HG03045 (cell line): ENCODE measurements around the gene FASN.
A peak's percentile ranks its signal among the peaks of the same experiment; 100 is the strongest.

Source experiments
- ATAC-seq: cut with Tn5 transposase; IDR thresholded peaks from one replicate; pipeline ENCODE4 v1.9.1; 2021; ENCODE audit warnings: mild to moderate bottlenecking, moderate library complexity; ENCODE audit not compliant: unreplicated experiment

Gene FASN

DNA sequence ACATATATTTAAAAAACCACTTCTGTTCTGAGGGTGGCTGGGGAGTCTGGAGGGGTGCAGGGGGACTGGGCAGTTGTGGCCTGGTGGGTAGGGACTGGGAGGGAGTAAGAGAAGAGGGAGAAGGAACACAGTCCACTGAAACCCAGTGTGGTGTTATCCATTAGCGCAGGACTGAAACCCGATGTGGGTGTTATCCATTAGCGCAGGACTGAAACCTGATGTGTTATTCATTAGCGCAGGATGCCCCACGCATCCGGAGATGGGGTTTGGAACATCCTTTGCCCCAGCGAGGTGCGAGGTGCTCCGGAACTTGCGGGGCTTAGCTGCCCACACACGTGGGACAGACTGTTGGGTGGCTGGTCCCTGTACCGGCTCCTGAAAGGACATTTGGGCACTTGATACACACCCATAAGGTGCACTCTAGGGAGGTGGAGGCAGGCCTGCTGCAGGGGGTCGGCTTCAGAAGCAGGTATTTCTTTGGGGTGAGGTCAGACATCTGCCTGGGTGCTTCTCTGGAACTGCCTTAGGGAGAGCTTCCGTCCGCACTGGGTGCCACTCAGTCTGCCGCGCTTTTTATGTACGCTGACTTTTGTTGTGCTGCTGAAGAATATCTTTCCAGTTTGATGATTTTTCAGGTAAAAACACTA, 20.3 kb upstream of the FASN start:
- ATAC-seq = no peak

DNA sequence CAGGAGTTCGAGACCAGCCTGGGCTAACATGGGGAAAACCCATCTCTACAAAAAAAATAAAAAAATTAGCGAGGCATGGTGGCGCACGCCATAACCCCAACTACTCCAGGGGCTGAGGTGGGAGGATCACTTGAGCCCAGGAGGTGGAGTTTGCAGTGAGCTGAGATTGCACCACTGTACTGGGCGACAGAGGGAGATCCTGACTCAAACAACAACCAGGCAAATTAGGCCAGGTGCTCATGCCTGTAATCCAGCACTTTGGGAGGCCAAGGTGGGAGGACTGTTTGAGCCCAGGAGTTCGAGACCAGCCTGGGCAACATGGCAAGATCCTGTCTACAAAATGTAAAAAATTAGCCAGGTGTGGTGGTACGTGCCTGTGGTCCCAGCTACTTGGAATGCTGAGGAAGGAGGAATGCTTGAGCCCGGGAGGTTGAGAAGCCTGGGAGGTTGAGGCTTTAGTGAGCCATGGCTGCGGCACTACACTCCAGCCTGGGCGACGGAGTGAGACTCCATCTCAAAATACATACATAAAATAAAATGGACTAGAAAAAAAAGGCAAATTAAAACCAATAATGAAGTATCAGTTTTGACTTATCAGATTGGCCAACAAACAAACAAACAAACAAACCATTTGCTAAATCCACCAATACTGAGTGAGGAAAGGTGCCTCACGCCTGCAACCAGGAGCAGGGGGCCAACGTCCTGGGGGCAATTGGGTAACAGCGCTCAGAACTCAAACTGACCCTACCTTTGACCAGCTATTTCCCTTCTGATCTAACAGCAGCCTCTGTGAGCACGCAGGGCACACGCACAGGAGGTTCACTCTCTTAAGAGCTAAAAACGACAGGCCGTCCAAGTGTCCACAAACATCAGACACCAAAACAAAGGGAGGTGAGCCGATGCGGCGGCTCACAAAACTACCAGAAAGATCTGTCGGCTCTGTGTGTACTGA, 19.4 kb upstream of the FASN start:
- no peak for ATAC-seq

DNA sequence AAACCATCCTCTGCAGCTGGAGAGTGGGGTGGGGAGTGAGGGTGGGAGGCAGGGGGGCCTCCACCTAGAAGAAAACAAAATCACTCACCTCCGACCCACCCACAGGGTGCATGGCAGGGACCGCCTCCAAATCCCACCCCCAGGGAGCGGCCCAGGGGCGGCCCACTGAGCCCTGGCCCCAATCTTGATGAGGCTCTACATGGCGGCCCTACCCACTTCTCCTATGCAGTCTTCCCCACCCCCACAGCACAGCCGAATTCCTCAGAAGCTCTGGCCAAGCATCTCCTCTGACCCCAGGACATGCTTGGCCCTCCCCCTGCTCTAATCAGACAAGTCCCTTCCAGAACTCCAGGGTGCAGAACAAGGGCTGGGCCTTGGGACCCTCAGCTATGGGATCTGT, 18.2 kb upstream of the FASN start:
- ATAC-seq = no peak

DNA sequence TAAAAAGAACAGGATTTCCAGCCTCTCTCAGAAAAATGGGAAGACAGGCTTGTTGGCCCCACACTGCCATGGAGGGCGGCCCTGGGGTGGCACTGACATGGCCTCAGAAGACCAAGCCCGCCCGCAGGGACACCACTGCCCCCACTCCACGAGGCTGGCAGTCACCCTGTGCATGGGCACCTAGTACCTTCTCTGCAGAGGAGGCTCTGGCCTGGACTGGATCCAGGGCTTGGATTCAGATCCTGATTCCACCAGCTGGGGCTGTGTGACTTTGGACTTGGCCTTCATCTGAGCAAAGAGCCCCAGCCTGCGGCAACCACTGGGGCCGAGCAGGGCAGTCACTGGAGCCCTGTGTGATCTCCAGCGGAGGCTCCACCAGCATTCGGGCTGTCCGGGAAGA, 16.8 kb upstream of the FASN start:
- no peak for ATAC-seq

DNA sequence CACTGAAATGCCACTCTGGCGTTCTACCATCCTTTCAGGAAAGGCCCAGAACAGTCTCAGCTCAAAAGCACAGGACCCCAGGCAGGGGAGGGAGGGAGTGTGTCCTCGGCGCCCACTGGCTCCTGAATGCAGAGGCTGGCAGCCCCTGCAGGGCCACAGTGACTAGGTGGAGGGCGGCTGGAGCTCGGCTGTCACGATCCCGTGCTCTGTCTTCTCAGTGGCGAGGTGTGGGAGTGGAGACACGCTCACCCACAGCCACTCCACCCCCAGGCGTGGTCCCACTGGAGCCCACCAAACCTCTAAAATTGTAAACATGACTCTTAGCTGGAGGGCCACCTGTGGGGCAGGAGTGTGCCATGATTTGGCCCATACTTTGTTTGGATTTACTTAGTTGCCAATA, 16.4 kb upstream of the FASN start:
- ATAC-seq = no peak

DNA sequence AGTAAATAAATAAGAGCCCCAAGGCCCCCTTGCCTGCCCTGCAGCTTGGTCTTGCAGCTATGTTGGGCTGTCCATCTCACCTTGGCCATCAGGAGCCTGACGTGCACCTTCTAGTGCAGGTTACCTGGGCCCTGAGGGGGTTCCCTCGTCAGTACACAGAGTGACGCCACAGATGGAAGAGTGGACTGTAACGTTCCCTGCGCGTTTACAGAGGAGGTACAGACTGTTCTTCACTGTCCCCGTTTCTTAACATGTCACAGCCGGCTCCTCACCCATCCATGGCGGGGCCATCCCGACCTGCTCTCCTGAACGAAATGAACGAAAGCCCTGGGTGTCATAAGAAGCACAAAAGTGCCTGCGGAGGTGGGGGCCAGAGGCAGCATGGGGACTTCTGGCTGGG, 15.9 kb upstream of the FASN start:
- ATAC-seq = no peak

DNA sequence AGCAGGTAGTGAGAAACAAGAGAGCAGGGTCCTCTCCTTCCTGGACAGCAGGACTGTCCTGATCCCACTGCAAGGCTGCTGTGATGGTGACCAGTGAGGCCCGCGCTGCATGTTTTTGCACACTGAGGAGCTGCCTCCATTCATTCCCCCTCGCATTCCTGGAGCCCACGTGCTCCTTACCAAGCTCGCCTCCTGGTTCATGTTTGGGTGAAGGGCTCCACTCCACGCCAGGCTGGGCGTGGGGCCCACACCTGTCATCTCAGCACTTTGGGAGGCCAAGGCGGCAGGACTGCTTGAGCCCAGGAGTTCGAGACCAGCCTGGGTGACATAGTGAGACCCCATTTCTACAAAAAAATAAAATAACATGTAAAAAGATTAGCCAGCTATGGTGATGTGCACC, 15.4 kb upstream of the FASN start:
- ATAC-seq = no peak

DNA sequence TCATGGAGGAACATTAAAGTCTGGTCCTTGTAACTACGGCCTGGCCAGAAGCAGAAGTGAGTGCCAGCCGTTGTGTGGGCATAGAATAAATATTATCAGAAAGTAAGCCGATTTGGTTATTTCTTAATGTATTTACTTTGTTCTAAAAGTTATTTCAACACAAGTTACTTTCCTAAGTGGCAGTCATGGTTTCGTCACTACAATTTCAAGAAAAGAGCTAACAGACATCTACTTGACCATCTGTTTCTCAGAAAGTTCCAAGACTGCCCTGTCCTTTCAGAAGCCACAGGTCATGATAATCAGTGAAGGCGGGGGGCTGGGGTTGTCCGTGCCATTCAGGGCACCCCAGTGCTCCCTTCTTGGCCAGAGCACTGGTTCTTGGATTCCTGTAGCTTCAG, 14.9 kb upstream of the FASN start:
- ATAC-seq = no peak

DNA sequence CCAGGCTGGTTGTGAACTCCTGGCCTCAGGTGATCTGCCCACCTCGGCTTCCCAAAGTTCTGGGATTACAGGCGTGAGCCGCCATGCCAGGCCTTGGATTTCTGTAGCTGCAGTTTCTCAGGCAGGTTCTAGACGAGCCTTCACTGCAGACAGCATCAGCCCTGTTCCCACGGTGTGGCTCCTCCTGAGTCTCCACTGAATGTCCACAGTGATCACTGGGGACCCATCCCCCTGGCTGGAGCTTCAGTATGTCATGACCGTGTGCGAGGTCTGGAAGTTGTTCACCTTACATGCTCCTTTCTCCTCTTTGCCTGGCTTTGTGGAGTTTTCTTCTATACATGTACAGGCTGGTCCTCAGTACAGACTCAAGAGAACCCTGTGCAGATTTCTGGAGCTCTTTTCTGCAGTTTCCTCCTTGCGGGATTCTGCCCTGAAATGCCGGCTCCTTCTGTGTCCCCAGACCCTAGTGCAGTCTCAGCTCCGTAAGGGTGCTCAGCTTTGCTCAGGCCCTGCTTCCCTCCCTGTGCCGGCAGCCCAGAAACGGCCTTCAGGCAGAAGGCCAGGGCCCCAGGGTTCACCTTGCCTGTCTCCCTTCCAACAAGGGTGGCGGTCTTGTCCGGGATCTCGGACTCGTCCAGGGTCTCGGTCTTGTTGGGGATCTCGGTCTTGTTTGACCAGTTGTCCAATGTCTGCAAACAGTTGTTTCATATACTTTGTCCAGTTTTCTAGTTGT, 14.3 kb upstream of the FASN start:
- no peak for ATAC-seq

DNA sequence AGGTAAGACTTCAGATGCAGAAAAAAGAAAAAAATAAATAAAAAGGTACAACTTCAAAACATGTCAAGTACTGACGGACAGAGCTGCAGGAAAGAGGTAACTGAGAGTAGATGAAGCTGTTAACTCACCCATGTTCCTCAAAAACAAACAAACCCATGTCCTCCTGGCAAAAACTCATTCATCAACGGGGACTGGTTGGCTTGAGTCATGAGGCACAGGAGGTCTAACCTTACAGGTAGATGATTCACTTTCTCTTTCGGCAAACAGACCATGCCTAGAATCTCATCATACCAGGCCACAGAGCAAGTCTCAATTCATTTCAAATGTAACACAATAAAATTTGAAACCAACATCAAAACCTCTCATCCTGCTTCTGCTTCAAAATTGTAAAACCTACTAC, 12.3 kb upstream of the FASN start:
- ATAC-seq = no peak

DNA sequence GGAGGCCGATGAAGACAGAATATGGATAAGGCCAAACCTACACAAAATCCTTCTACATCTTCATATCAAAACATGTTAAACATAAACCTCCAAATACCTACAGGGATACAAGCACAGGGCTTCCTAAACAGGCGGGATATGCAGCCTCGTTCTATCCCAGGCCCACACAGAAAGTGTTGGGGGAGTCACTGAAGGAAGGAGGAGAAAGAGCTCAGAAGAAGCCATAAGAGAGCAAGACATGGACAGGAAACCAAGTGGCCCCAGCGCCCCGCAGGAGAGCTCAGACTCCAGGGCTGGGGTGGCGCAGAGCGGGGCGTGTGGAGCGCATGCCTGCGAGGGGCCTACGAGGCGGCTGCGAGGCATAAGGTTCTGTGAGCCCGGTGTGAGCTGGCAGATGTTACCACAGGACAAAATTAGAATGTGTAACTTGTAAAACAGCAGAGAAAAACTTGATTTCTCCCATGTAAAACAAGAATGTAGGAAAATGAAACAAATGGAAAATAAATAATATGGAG, 11.0 kb upstream of the FASN start:
- no peak for ATAC-seq

DNA sequence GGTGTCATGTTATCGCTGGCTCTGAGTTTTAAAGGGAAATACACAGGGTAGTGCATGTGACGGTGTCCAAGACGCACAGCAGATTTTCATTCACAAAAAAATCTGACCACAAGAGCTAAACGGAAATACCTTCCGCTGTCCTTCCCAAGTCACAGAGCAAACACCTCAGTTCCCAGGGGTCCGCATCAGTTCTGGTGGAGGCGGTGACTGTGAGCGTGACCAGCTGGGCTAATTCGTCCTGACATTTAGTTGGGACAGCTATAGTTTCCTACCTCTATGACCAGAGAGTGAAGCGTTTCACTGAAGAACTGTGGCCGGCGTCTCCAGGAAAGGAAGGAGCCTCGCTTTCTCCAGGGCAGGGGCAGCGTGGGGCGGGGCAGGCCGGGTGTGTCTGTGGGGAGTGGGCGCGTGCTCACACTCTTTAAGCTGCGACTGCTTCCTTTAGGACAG, 10.5 kb upstream of the FASN start:
- no peak for ATAC-seq

DNA sequence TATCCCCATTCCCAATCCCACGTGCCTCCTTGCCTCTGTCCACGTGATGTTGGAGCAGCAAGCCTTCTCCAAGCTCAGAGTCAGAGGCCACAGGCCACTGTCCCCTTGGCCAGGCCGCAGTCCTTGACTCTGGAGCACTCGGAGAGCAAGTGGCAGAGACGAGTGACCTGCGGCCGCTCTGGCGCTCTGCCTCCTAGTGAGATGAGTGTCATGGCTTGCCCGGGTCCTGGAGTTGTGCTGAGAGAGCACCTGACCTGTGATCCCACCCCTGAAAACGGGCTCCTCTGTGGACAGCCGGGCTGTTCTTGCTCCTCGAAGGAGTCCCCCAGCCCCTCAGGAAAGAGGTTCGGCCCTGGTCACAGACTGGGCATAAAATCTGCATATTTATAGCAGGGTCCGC, 10.0 kb upstream of the FASN start:
- ATAC-seq = no peak

DNA sequence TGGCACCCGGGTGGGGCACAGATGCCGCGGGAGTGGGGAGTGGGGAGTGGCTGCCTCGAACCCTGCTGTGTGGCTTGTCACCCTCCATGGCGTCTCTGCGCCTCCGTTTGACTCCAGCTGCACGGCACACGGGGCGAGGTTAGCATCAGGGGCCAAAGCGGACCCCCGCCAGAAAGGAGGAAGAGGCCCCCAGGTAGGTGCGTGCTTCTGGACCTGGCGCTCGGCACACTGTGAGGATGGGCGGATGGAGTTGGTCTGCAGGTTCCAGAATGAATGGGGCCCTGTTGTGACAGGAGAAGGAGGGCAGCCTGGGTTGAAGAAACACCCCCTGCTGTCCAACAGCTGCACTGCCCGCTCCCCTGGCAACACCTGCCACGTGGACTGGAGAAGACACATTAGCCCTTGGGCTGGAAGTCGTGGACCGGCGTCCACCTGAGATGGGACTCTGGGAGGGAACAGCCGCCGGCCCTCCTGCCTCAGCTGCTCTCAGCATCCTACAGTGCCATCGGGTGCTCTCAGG, 9.4 kb upstream of the FASN start:
- ATAC-seq = no peak

DNA sequence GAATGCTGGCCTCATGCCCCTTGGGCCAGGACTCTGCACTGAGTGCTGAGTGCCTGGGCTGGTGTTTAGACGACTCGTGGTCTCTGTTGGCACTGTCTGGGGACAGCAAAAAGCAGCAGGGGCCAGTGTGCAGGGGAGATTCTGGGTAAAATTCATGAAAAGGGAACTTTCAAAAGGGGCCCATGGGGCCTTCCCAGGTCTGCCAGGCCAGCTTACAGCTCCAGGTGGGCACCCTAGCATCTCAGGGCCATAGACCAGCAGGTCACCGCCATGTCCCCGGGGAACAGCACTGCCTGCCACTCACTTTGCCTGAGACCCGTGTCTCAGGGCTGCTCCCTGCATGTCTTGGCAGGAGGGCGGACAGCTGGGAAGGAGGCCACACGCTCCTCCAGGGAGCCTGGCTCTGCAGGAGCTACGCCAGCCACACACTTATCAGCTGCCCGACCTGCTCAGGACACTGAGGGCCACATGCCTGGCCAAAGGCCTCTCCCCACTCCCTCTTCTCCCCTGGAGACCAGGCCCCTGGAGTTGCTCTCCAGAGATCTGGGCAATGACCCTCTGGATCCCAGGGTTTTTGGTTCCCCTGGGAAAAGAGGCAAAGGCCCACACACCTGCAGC, 8.8 kb upstream of the FASN start:
- no peak for ATAC-seq

DNA sequence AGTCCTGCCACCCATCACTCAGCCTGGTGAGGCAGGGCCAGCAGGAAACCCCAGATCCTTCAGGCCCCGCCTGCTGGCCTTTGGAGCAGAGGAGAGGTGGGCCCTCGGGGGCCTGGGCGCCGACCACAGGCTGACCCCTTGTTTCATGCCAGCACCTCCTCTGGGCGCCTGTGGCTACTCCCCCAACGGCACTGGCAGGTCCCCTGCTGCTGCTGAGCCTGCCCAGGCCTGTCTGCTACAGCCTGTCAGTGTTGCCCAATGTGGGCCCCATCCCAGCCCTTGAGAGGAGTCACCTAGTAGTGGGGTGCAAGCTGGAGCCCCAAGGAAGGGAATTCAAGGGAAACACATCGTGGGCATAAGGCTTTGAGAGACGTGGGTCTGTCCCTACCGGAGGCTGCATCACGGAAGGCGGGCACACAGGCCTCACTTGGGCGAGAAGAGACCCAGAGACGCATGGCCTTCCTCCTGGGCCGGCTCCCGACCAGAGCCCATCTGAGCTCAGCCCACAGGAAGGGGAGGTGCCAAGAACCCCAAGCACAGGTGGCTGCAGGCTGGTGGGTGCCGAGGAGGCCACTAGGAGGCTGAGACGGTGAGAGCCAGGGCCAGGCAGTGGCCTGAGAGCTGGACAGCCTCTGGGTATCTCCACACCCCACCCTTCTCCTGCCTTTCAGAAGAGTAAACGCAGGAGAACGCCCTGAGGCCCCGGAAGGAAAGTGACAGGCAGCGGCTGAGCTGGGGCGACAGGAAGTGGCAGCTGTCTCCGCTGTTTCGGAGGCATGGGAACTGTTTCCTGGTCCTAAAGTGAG, 8.0 kb upstream of the FASN start:
- peak; percentile 71 for ATAC-seq

DNA sequence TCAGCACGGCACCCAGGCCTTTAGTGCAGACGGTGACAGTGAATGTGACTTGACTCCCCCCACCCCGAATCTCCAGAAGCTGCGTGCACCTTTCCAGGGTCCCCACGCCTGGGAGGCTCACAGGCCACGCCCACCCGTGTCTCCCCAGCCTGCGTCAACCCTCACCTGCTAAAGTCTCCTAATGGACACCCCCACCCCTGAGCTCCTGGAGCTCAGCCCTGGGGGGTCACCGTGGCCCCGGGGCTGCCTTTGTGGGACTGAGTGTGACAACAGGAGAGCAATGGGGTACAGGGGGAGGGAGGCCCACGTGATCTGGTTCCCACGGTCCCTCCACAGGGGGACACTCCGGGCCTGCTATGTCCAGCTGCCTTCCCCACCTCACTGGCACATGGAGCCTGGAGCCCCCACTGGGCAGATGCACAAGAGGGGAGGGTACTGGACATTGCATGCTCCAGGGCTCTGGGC, 7.4 kb upstream of the FASN start:
- ATAC-seq = no peak

DNA sequence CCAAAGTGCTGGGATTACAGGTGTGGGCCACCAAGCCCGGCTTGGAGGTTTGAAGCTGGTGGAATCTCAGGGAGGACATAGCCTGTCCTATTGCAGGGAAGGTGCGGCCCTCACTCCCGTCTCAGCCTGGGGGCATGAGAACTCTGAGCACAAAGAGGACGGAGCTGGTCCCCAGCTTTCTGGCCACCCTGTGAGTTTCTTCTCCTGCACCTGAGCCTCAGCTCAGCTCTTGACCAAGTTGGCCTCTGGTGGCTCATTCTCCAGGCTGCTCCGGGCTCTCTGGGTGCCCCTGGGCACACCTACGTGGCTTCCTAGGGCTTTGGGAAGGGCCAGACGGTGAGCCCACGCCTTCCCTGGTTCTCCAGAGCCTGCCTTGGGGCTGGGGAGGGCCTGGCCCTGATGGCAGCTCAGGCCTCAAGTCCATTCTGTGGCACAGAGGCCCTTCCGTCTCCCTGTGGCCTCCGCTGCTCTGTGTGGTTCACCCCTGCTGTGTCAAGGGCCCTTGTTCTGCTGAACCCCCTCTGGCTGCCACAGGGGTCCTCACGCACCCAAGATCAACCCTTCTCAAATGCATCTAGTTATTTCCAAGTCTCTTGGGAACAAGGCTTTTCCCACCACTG, 6.9 kb upstream of the FASN start:
- ATAC-seq = no peak
